WERI-Rb-1 (cell line): ENCODE results near the gene TMEM11.

Source experiments
- DNase-seq: peaks from one replicate; pipeline ENCODE4 v3.0.0-alpha.2; 2020
- H3K27ac ChIP-seq: fragments of 250-450 bp; sonication (Bioruptor Pico); 2 replicates; pipeline ENCODE4 v1.5.1; 2020; ENCODE audit warnings: mild to moderate bottlenecking, moderate library complexity
- H3K27me3 ChIP-seq: fragments of 250-450 bp; sonication (Bioruptor Pico); 2 replicates; pipeline ENCODE4 v1.5.1; 2021; ENCODE audit warnings: mild to moderate bottlenecking, low read depth, moderate library complexity; ENCODE audit not compliant: insufficient read depth, severe bottlenecking
- H3K36me3 ChIP-seq: fragments of 250-450 bp; sonication (Bioruptor Pico); 2 replicates; pipeline ENCODE4 v1.5.1; 2020; ENCODE audit warnings: mild to moderate bottlenecking, moderate library complexity
- H3K4me3 ChIP-seq: 2 replicates; pipeline ENCODE4 v1.5.1; 2011; ENCODE audit warnings: low read depth, mild to moderate bottlenecking, control low read depth, low read length
- H3K9me3 ChIP-seq: fragments of 250-450 bp; sonication (Bioruptor Pico); 2 replicates; pipeline ENCODE4 v1.5.1; 2021; ENCODE audit warnings: mild to moderate bottlenecking, moderate library complexity; ENCODE audit not compliant: severe bottlenecking
- CTCF ChIP-seq: IDR thresholded peaks from 2 replicates; pipeline ENCODE4 v1.5.1; 2011; ENCODE audit warnings: low read depth, mild to moderate bottlenecking, control low read depth, inconsistent platforms, low read length

TMEM11 gene

GRCh38 chr17:21214015-21214776 lies at the start of gene TMEM11:
TMEM11 (minus strand) TSS chr17:21214161; CDS start chr17:21214152, 9 bp downstream.
- TF ChIP-seq CTCF = no peak
- peaks cover 29% of the 10 kb centered on the region for H3K36me3 ChIP-seq
- peak within 1 kb of the TSS; percentile 92 for H3K4me3 ChIP-seq
- peak within 1 kb of the TSS; percentile 99 for H3K27ac ChIP-seq
- peak; percentile 96 for DNase-seq
- H3K9me3 ChIP-seq = no peaks in the 10 kb centered on the region
- no peaks in the 10 kb centered on the region for H3K27me3 ChIP-seq

- H3K4me3 ChIP-seq = no peak overlapping the region
- DNase-seq = no peak
- no peak overlapping the region for H3K27ac ChIP-seq
- H3K27me3 ChIP-seq = no peaks in the 10 kb centered on the region
- H3K36me3 ChIP-seq = no peaks in the 10 kb centered on the region
- H3K9me3 ChIP-seq = no peaks in the 10 kb centered on the region
- no peak for TF ChIP-seq CTCF
Observed at GRCh38 chr17:21263376-21263775, 49.4 kb upstream of the TMEM11 start.

GRCh38 chr17:21262259-21262993 lies 48.5 kb upstream of the TMEM11 start:
- Histone ChIP-seq H3K4me3 (no peak overlapping the region), H3K36me3 (no peaks in the 10 kb centered on the region), H3K27me3 (no peaks in the 10 kb centered on the region), H3K27ac (no peak overlapping the region), H3K9me3 (no peaks in the 10 kb centered on the region)
- DNase-seq = no peak
- no peak for TF ChIP-seq CTCF

GRCh38 chr17:21258593-21258992 lies 44.6 kb upstream of the TMEM11 start:
- no peak for DNase-seq
- Histone ChIP-seq H3K27me3 (no peaks in the 10 kb centered on the region), H3K9me3 (no peaks in the 10 kb centered on the region), H3K4me3 (no peak overlapping the region), H3K36me3 (no peaks in the 10 kb centered on the region), H3K27ac (no peak overlapping the region)
- no peak for TF ChIP-seq CTCF

GRCh38 chr17:21253646-21254441 lies 39.9 kb upstream of the TMEM11 start:
- H3K27ac ChIP-seq = no peak overlapping the region

More at GRCh38 chr17:21253646-21254441, 39.9 kb upstream of the TMEM11 start:
- Histone ChIP-seq H3K4me3 (peak overlapping the region; percentile 66), H3K9me3 (no peaks in the 10 kb centered on the region), H3K36me3 (no peaks in the 10 kb centered on the region), H3K27me3 (no peaks in the 10 kb centered on the region)
- TF ChIP-seq CTCF = no peak
- DNase-seq = no peak
